HG03095 (cell line): ENCODE data around the gene ABCA2.

Source experiments
- ATAC-seq: cut with Tn5 transposase; IDR thresholded peaks from one replicate; pipeline ENCODE4 v1.9.1; 2021; ENCODE audit warnings: moderate library complexity; ENCODE audit not compliant: unreplicated experiment

The ABCA2 gene

DNA sequence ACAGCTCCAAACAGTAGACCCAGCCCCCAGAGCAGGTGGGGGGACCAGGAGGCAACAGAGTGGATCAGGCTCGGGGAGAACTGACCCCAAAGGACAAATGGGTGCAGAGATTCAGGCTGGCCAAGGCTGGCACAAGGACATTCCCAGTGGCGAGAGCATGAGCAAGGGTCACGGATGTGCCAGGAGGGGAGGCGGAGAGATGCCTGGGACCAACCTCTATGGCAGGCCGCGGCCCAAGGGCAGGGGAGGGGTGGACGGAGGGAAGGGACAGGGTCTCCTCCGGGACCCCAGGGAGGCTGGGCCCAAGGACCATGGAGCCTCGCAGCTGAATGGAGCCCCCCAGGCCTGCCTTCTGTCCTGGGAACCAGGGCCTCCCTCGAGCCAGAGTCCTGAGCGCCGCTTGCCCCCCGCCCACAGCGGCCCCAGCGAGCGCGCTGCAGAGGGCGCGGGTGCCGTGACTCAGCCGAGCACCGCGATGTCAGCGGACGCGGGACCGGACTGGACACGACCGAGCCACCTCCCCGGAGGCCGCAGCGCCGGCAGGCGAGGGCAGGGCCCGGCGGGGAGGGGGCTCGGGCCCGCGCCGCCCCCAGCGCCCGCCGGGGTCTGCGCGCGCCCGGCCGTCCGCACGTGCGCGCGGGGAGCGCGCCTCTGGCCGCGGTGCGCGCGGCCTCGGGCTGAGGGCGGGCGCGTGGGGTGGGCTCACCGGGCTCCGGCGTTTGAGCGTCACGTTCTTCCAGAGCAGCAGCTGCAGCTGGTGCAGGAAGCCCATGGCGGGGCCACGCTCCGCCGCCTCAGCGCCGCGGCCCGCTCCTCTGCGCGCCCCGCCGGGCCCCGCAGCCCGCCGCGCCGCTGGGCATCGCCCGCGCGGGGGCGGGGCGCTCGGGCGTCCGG lies at the start of gene ABCA2:
ABCA2 (minus strand) TSS at position 869 of the 894 bp plus-strand sequence; CDS start at position 772, 97 bp downstream.
- ATAC-seq, result no peak

DNA sequence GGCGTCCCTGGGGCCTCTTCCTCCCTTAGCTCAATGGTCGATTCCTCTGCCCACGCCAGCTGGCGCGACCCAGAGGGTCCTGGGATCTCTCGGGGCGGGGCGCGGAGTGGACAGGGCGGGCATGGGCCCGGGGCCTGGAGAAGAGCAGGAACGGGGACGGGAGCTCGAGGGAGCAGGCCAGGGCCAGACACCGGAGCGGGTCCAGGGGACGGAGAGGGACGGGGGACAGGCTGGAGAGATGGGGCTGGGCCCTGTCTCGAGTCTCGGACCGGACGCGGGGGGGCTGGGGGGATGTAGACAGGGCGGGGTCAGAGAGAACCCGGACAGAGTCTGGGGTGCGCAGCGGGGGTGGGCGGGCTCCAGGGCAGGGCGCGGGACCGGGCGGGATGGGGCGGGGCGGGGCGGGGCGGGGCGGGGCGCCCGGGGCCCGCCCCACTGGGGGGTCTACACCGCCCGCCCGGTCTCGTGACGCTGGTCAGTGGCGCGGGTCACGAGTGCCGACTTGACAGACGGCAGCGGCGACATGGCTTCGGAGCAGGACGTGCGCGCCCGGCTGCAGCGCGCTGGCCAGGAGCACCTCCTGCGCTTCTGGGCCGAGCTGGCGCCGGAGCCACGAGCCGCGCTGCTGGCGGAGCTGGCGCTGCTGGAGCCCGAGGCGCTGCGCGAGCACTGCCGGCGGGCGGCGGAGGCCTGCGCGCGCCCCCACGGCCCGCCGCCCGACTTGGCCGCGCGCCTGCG lies 49.1 kb upstream of the ABCA2 start, which contains the start of gene UAP1L1:
UAP1L1 (plus strand) TSS at position 508 of the 738 bp plus-strand sequence; CDS start at position 524, 16 bp downstream.
- ATAC-seq, result peak; percentile 38

GRCh38 chr9:137076636-137077009 lies 48.6 kb upstream of the ABCA2 start:
- no peak for ATAC-seq

DNA sequence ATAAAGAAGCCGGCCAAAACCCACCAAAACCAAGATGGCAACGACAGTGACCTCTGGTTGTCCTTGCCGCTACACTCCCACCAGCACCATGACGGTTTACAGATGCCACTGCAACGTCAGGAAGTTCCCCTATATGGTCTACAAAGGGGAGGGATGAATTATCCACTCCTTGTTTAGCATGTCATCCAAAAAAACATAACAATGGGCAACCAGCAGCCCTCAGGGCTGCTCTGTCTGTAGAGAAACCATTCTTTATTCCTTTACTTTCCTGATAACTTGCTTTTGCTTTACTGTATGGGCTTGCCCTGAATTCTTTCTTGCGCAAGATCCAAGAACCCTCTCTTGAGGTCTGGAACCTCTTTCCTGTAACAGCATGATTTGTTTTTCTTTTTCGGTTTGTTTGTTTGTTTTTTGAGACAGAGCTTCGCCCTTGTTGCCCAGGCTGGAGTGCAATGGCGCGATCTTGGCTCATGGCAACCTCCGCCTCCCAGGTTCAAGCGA lies 47.3 kb upstream of the ABCA2 start:
- no peak for ATAC-seq

DNA sequence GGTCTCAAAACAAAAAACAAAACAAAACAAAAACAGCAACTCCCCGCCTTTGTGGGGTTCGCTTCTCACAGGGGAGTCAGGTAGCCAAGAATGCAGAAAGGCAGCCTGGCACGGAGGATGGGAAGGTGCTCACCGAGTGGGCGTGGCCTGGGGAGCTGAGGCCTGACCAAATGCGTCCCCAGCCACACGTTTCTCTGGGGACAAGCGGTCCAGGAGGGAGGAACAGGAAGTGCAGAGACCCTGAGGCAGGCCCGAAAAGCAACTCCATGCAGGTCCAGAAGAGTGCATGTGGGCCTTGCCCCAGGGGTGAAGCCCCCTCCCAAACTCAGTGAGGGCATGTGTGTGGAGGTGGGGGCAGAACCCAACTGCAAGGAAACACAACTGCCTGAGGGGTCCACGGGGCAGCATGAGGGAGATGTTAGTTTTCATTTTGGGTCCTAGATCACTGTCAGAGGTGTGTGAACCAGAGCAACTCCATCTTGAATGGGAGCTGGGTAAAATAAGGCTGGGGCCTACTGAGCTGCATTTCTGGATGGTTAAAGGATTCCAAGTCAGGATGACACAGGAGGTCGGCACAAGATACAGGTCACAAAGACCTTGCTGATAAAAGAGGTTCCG lies 46.7 kb upstream of the ABCA2 start:
- ATAC-seq, result no peak

DNA sequence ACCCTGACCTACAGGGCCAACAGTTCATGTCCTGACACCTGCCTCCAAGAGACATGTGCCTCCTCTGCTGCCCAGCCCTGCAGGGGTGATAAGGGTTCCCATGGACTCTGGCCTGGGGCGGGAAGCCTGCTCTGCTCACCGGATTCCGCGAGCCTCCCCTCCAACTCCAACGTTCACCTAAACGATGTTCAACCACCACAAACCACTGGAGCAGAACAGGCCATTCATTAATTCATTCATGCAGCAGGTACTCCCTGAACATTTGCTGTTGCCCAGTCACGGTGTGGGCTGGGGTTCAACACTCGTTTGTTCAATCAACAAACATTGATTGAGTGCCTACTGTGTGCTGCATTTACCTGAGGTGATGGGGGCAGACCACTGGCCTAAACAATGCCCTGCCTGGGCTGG lies 46.0 kb upstream of the ABCA2 start:
- no peak for ATAC-seq

- no peak for ATAC-seq
Measured at GRCh38 chr9:137071282-137071681, 43.2 kb upstream of the ABCA2 start.

- ATAC-seq, result peak; percentile 7
Measured at GRCh38 chr9:137070906-137071275, 42.9 kb upstream of the ABCA2 start.

DNA sequence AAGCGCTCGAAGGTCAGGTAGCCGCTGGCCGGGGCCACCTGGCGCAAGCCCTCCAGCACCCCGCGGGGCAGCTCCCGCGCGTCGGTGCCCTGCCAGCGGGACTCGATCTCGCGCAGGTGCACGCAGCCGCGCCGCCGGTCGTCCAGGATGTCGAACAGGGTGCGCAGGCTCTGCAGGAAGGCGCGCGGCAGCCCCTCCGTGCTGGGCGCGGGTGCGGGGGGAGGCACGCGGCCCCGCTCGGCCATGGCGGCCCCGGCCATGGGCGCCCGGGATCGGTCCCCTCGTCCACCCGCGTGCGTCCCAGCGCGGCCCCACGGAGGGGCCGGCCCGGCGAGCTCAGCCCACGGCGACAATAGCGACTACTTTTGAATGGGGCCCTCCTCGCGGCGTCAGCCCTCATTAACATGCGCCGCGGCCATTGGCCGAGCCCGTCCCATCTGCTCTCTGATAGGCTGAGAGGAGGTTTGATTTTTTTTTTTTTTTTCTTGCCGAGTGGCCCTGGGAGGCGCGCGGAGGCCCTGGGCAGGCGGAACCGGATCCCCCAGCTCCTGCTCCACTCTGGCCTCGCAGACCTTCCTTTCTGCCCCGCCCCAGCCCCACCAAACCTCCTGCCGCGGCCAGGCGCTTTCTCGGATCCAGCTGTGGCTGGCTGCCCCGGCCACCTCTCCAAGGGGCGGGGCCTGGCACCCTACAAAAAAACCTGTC lies 42.3 kb upstream of the ABCA2 start, which contains the start of gene SAPCD2:
SAPCD2 (minus strand) TSS at position 357 of the 705 bp plus-strand sequence; CDS start at position 260, 97 bp downstream.
- peak; percentile 50 for ATAC-seq

DNA sequence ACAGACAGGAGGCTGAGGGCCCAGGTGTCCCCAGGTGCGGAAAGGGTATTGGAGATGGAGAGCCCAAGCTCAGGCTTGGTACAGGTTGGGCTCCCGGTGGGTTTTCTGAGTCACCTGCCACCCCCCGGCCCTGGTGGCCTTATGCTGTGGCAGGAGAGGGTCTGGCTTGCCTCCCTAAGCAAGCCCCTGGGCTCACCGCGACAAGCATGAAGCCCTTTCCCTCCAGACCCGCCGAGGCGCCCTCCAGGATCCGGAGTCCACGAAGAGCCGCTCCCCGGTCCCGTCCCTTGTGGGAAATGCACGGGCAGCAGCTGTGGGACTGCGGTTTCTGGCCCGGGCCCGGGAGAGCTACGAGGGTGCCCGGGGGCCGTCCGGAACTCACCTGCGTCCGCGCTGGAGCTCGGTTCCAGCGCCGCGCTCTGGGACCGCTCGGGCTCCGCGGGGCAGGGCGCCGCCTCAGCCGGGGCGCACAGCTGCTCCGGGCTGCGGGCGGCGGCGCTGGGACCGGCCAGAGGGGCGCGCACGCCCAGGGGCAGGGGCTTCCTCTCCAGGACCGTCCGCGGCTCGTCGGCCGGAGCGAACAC lies 41.6 kb upstream of the ABCA2 start:
- no peak for ATAC-seq

DNA sequence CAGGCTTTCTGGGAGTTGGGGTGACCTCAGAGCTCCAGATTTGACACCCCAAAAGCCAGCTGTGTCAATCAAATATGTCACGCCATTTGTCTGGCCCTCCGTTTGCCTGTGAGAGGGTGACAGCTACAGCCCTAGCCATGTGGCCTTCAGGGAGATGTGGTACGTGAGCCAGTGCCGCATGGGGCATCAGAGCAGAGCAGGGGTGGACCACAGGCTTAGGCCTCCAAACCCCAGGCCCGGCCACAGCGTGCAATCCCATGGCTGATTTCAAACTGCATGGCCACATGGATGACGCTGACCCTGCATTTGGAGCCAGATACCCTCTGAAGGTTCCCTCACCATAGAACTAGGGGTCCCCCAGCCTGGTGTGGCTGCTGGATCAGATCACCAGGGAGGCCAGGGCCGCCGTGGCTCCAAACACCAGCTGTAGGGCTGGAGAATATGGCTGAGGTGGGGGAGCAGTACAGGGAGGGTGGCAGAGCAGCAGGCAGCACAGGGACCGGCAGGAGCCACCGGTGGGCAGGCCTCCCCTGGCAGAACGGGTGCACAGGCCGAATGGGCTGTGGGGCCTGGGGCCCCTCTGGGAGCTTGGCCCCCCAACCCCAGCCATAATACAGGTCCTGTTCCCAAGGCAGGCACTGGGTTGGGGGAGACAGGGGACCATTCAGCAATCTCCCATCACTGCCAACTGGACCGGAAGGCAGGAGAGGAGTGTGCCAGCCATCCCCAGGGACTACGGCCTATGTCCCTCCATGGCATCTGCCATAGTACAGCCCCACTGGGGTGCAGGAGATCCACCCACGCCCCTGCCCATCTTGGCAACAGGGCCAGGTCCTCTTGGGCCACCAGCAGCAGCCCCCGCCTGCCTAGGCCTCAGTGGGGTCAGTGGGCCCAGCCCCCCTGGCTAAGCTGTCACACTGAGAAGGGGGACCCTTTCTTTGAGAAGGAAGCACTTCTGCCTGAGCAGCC lies 40.8 kb upstream of the ABCA2 start:
- no peak for ATAC-seq

- ATAC-seq, result no peak
Measured at GRCh38 chr9:137067860-137068538, 40.0 kb upstream of the ABCA2 start.

DNA sequence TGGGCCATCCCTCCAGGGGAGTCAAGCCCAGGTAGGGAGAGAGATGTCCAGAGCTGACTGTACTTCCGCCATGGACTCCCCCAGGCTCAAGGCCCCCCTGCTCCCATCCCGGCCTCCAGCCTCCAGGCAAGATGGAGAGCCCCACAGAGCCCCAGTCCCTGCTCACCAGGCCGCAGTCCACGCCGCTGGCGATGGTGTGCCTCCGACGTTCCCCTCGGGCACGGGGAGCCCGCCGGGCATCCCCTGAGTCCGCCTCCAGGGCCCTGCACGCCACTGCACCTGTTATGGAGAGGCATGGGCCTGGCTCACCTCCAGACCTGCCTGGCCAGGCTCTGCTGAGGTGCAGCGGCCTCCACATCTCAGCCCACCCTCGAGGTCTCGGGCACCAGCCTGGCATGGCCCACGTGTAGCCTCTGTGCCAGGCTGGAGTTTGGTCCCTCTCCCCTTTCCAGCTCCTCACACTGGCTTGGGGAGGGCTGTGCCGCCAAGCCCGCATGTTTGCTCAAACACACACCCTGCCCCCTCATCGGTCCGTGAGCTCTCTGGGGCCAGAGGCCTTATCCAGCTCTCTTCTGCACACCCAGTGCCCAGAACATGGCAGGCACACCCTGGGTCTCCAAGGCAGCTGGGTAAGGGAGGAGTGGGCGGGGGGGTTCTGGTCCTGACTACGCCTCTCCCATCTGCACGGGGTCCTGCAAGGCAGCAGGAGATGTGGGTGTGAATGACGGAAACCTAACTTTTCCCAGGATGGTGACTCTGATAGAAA lies 38.2 kb upstream of the ABCA2 start:
- no peak for ATAC-seq

DNA sequence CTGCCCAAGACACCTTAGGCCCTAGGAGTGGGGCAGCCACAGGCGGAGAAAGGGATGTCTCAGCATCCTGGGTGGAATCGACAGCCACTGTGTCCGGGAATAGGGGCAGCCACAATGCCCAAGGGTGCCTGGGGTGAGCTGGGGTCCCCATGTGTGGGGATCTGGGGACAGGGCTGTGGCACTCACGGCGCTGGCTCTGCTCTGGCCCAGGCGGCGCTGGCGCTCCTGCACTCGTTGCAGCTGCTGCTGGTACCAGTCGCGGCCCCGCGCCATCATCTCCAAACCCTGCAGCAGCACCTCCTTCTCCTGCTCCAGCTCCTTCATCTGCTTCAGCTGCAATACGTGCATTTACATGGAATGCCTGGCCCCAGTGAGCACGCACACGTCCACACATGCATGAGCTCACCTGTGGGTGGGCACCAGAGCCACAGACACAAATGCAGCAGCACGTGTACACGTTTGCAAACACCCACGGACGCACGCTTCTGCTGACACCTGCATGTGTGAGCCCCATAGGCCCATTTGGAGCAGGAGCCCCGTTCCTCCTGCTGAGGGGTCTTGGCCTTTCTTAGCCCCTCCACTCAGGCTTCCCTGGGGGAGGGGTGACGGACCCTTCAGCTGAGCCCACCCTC lies 37.4 kb upstream of the ABCA2 start:
- ATAC-seq, result no peak

DNA sequence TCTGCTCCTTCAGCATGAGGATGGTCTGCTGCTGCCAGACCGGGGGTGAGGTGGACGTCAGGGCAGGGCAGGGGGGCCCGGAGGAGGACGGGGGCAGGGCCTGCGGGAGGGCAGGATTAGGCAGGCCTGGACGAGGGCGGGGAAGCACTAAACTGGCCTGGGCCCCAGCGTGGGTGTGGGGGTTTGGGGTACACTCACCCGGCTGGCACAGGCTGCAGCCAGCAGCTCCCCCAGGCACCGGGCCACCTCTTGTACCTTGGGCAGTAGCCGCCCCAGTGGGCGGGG lies 36.8 kb upstream of the ABCA2 start:
- ATAC-seq, result no peak

DNA sequence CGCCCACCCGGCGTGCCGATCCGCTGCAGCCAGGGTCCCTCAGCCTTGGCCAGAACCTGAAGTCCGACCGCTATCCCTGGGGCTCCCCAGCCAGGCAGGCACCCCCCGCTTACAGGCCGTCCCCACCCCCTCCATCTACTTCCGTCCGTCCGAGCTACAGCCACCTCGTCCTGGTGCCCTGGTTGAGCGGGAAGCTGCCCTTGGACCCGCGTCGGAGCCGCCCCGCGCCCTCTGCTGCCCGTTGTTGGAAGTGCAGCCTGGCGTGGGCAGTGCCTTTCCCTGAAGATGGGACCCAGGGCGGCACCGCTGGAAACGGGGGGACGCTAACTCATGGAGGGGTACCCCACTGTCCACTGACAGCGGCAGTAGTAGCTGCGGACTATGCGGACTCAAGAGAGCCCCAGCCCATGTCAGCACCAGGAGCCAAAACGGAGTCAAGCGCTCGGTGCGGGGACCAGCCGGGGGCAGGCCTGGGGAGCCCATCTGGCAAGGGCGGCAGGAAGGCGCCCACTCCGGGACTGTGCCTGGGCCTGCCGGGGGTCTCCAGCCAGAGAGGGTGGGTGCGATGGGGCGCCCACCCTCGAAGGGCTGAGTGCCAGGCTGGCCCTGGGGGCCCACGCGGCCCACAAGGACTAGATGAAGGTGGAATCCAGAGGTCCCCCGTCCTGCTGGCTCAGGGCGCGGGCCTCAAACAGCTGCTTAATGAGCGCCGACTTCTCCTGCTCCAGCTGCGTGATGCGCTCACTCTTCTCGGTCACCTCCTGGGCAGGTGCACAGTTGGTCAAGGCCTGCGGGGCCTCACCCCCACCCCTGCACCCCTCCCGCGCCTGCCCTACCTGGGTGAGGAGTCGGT lies 36.2 kb upstream of the ABCA2 start:
- no peak for ATAC-seq
